NOMO-1 (cell line): ENCODE results near the gene TMPRSS6.

ENCODE experiments used
- DNase-seq, 2 experiments: peaks; one replicate each; lab custom pipeline; 2025; ENCODE audit not compliant: unreplicated experiment in 2 of 2; lab: John Stamatoyannopoulos, UW

The TMPRSS6 gene

DNA sequence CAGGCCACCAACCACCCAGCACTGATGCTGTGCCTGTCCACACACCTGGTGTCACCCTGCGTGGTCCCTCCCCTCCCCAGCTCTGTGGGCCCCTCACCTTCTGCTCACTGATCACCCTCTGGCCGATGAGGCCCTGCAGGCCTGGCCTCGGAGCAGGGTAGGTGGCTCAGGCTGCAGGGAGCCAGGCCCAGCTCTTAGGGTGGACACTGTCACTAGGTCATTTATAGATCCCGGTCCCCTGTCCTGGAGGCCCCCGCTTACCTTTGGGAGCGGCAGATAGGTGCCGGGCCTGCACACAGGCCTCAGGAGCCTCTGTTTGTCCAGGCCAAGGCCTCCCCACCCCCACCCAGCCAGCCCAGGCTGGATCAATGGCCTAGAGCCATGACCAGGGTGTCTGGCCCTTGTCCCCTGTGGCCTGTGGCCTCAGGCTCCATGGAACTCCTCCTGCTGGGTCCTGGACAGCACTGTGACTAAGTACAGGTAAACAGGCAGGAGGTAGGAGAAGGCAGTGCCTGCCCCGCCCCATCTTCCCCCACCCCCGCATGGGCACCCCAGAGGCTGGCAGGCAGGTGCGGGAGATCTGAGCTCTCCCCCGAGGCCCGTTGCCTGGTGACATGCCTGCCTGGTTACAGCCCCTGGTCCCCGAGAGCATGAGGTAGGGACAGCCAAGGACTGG lies at the start of gene TMPRSS6:
TMPRSS6 (minus strand) TSS at position 472 of the 676 bp plus-strand sequence. CDS start 6,296 bp downstream, outside the sequence.
- DNase-seq, result no peak

DNA sequence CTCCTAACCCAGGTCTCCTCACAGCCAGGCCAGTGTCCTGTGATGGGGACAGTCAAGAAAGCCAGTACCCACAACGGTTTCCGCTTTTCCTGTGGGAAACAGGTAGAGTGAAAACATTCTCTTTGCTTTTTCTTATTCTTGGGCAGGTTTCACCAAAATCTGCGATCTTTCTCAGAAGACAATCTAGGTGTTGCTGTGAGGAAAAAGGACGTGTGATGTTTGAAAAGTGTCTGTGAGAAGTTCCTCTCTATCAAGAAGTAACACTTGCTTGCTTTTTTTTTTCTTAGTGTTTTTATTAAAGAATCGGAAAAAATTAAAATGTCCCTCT lies 49.4 kb upstream of the TMPRSS6 start:
- DNase-seq, result no peak

DNA sequence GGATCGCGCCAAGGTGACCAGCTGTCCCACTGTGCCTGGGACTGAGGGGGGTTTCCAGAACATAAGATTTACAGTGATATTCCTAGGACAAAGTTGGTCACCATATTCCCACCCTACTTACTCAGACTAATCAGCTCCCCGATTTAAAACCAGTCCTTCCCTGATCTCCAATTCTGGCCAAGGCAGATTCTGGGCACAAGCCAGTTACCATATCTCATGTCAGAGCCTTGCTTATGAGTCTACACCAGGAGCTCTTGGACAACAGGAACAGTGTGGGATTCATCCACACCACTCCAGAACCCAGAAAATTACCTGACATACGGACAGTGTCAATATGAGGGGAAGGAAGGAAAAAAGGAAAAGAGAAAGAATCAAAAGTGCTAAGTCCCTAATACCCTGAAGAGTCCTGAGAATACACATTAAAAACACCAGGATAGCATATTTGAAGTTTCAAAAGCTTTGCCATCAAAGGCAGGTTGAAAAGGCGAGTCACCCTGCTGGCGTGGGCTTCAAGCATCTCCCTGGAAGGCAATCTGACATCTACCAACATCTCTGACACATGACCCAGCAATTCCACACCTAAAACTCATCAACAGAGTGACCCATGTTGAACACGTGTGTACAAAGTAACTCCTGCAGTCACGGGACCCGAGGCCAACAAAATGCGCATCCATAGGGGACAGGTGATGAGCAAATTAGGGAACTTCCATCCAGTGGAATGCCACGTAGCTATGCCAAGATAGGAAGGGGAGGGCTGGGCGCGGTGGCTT lies 48.2 kb upstream of the TMPRSS6 start:
- DNase-seq, result no peak

DNA sequence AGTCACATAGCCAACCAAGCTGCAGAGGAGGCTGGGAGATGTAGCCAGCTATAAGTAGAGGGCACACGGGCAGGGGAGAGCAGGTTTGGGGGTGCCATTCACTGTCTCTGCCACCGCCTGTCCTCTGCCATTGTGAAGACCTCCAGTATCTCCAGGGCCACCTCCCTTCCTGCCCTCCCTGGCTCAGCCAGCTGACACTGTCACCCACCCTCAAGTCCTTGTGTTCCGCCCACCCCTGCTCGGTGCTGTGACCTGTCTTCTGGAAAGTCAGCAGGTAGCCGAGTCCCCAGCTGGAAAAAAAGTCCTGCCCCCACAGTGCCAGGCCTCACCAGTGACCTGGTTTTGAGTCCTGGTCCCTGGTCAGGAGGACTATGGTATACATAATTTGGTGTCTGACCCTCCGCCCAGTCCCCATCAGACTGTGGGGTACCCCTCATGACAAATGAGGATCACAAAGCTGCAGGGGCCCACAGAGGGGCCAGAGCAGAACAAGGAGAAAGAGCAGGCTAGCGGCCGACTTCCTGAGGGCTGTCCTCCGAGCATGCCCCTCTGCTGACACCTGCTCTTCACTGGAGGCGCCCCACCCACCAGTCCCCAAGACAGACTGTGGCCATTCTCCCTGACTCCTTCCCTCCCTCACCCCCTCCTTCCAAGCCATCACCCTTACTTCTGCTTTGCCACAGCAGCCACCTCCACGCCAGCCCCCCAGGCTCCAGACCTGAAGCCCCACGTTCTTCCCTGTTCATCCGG lies 47.3 kb upstream of the TMPRSS6 start:
- DNase-seq, result no peak

DNA sequence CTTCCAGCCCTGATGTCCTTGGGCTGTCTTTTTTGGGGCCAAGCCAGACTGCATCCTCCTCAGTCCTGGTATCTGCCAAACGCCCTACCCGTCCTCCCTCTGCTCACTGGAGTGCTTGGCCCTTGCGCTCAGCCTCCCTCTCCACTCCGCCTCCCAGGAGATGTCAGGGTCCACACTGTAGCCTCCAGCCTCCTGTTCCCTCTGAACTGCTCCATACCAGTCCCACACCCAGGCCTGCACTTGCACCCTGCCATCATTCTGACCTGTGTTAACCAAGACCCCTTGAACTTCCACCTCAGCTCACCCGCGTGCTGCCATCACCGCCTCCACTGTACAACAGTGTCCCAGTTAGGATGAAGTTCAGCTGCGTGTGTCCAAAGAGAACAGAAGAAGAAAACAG lies 46.5 kb upstream of the TMPRSS6 start:
- no peak for DNase-seq

DNA sequence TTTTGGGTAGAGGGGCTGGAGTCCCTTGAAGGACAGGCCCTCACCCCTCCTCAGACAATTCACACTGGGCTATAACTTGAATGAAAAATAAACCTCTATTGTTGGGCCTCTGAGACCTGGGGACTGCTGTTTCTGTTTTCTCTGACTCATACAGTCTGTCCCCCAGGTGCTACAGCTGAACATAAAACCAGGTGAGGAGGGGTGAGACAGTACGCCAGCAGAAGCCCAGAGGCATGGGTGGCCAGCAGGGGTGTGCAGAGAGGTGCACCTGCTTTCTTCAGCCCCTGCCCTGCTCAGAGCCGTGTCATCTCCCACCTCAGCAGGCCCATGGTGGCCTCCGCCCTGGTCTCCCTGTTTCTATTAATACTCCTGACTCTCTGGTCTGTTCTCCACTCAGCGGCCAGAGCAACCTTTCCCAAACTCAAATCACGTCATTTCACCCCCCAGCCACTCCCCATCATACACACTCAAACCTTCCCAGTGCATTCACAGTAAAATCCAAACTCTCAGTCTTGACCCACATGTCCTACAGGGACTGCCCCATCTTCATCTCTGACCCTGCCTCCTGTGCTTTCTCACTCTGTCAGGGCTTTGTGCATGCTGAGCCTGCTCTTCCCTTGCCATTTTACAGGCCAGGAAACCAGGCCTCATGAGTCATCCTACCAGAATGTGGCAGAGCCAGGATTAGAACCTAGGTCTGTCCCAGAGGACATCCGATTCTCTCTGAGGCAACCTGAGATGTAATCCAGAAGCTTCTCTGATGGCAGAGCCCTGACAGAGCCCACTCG lies 45.6 kb upstream of the TMPRSS6 start:
- DNase-seq, result no peak

DNA sequence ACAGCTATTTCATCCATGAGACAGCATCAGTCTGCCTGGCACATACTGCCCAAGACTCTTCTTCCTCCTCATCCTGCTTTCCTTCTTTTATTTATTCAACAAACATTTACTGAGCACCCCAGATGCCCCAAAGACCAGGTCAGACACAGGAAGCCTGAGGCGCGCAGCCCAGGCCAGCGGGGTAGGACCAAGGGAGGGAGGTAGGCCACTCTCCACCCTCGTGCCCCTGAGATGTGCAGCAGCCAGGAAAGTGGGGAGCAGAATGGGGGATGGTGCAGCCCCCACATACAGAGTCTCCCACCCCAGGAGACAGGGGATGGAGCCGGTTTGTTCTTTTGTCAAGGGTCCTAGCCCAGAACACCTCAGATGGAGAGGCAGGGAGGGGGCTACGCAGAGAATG lies 44.4 kb upstream of the TMPRSS6 start:
- DNase-seq, result no peak

DNA sequence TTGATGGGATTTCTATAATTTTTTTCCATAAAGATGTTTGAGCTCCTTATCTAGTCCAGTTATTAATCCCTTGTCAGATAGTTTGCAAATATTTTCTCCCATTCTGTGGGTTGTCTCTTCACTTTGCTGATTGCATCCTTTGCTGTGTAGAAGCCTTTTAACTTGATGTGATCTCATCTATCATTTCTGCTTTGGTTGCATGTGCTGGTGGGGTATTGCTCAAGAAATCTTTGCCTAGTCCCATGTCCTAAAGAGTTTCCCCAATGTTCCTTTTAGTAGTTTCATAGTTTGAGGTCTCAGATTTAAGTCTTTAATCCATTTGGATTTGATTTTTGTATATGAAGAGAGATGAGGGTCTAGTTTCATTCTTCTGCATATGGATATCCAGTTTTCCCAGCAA lies 41.9 kb upstream of the TMPRSS6 start:
- no peak for DNase-seq

DNA sequence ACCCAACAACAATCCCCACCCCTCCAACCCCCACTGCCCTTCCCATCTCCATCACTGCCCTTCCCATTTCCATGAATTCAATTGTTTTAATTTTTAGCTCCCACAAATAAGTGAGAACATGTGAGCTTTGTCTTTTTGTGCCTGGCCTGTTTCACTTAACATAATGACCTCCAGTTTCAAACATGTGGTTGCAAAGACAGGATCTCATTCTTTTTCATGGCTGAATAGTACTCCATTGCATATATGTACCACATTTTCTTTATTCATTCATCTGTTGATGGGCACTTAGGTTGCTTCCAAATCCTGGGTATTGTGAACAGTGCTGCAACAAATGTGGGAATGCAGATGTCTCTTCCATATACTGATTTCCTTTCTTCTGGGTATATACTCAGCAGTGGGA lies 41.2 kb upstream of the TMPRSS6 start:
- no peak for DNase-seq

DNA sequence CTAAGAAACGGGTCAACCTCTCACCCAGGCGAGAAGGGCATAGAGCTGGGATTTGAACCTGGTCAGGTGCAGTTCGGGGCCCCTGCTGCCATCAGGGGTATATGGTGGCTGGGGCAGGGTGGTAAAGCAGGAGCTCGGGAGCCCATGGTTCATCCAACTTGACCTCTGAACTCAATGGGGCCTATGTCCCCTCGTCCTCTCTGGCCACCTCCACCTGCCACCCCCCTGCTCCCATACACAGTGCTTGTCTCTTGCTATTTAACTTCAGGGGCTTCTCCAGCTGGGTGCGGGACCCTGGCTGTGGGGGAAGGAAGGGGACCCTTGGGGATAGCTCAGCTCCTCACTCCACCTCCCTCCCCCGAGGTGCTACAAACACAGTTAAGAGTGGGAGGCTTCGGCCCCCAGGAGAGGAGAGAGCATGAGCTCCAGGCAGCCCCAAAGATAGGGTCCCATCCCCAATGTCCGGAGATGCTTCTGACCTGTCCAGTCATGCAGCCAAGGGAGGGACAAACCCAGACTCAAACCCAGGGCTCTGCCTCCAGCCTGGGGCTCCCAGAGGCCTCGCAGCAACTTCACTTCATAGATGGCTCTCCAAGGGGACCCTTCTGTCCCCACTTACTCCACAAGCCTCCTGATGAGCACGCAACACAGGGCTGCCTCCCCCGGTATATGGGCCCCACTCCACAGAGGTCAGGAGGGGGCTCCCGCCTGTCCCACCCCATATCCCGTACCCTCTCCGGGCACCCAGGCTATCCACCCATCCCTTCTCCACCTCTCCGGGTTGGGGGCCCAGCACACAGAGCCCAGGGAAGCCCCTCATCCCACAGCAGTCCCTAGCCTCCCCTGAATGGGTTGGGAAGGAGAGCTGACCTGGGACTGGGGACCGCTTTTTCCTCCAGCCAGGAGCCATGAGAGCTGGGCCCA lies 39.5 kb upstream of the TMPRSS6 start:
- DNase-seq, result no peak

DNA sequence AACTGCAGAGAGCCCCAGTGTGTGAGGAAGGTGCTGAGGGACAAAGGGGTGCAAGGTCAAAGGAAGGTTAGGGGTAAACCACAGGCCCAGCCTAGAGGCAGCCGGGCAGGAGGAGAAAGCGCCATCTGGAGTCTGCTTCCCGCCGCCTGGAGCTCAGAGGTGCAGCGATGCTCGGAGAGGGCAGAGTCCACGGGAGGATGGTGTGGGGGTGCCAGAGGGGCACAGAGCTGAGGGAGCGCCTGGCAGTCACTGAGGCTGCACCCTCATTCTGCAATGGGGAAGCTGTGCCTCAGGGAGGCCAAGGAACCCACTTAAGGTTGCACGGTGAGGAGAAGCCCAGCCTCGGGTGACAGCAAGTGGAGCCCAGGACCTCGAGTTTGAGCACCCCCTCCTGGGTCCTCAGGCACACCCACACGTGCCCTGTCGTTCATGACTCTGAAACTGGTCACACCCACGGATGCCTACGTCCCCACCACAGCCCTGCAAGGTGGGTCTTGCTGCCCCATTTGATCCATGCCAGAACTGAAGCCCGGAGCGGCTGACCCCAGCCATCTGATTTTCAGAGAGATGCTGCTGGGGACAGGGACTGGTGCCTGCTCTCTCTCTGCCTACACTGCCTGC lies 38.6 kb upstream of the TMPRSS6 start:
- DNase-seq, result no peak

DNA sequence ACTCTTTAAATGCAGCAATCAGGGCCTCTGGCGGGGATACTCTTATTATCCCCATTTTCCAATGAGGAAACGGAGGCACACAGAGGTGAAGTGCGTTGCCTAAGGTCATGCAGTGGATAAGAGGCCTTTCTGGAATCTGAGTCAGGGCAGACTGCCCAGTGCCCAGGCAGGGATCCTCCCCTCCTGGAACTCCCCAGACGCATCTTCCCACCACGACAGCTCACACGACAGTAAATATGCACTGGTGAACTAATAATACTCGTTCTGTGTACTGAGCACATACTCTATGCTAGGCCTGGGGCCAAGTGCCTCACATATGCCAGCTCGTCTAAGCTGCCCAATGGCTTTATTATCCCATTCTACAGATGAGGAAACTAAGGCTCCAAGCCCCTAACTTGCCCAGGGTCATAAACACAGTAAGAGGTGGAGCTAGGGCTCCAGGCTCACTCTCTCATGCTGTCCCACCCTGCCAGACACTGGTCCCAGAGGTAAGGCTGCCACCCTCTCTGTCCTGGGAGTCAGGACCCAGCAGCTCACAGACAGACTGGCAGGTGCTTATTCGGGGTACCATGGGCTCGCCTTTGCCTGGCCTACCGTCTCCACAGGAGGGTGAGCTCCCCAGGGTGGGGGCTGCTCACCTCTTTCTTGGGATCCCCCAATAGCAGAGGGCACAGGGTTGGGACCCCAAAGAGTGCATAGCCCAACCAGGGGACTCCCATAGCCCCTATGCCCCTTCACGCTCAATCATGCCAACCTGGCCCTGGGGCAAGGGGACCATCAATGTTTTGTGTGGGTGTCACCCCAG lies 37.9 kb upstream of the TMPRSS6 start:
- DNase-seq, result no peak

DNA sequence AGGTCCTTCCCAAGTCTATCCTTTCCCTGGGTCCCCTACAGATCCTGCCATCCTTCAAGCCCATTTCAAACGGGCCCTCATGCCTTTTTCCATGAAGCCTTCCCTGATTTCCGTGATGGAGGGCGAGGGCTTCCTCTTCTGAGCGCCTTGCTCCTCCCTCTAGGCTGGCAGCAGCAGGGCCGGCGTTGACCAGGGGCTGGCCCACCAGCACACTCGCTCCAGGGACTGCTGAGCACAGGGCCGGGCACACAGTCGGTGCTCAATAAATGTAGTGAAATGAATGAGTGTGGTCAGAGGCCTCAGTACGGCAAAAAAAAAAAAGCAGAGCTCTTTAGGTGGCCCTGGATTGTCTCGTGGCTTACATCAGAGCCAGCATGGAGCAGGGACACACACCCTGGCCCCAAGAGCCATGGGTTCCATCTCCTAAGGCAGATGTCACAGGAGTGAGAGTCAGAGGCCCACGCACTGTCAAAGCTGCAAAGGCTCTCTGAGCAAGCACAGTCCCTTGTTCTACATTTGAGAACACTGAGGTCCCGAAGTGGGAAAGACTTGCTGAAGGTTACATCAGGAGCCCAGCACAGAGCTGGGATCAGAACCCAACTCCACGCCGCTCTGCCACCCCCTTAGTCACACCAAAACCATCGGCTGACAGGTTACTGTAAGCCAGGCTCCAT lies 37.1 kb upstream of the TMPRSS6 start:
- DNase-seq, result no peak

DNA sequence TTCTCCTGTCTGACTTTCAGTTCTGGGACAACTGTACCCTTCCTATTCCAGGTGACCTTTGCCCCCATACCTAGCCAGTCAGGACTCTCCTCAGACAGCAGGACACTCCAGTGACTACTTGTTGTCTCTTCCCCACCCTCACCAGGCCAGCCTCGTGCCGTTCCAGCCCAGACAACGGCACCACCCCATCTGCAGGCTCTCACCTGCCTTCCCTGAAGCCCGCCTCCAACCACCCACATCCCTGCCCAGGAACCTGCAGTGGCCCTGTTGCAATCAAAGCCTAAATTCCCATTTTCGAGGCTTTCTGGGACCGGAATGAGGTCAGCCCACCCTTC lies 36.5 kb upstream of the TMPRSS6 start:
- DNase-seq, result no peak

DNA sequence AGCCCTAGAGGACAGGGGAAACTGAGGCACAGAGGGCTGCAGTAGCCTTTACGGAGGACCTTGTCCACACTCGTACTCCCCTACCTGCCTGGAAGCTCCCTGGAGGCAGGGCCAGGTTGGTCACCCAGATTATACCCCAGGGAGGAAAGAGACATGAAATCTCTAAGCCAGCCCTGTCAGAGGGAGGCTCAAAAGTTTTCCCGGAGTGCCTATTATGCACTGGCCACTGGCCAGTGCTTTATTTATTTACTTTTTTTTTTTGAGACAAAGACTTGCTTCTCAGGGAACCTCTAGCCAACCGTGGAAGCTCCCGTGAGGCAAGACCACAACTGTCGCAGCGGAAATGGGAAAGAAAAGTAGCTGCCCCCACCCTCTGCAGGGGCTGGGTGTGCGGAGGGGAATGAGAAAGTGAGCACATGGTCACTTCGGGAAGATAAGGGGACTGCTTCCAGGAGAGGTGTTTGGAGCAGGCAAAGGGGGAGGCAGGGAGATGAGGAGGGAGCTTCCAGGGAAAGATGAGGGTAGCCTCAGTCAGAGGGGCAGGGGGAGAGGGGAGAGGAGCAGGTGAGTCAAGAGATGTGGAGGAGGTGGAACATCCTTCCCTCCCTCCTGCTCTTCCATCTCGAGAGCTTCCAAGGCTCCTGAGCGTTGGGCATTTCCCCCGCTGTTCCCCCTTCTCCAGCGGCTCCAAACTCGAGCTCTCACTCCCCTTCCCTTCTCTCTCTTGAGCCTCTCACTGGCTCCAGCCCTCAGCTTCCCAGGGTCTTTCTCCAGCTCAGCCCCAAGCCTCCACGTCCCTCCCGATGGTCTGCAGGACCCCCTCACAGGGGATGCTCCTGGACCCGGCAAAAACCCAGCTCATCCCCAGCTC lies 35.9 kb upstream of the TMPRSS6 start:
- no peak for DNase-seq

DNA sequence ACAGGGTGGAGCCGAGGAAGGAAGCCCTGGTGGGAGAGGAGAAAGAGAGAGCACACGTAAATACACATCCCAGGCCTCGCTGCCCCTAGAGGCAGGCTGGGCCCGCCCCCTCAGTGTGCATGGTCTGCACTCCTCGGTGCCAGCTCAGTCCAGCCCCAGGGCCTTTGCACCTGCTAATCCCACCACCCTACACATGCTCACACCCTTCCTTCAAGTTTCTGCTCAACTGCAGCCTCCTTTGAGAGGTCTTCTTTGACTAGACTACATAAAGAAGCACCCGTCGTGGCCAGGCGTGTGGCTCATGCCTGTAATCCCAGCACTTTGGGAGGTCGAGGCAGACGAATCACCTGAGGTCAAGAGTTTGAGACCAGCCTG lies 34.7 kb upstream of the TMPRSS6 start:
- DNase-seq, result no peak

DNA sequence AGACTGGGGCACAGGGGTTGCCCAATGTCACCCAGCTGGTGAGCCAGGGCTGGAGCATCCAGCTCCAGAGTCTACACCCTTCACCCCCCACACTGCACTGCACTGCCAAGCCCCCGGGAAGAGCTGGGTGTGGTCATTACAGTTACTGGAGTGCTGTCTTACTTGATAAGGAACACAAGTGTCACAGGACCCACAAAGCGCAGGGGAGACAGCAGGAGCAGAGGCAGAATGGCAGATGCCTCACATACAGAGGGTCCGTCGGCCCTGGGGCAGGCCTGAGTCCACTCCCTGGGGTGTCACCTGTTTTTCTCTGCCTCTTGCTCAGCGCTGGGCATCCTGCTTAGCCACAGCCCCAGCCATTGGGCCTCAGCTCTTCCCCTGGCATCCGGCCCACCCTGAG lies 32.5 kb upstream of the TMPRSS6 start:
- no peak for DNase-seq

DNA sequence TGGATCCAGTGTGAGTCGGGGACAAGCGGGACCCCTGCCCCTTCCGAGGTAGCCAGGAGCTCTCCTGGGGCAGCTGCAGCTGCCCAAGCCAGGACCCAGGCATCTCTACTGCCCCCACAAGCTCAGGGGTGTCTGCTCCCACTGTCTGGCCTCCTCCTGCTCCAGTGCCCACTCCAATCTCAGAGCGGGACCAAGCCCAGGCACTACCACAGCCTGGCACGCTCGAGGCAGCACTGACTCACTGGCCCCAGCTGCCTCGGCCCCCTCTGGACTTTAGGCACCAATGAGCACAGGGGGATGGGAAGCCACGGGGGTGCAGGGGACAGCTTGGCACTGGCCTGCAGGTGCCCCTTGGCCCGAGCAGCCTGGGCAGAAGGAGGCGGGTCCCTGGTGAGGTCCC lies 32.0 kb upstream of the TMPRSS6 start:
- DNase-seq, result no peak
